Neural progenitor cell (in vitro differentiated cells): Measurements from ENCODE around the gene PYGB. TPM values are rescaled to one million over a fixed set of nuclear protein-coding genes. Genes with fewer than 3 reads are reported as not detected.

Experiments
- DNase-seq: peaks from one replicate; pipeline ENCODE4 v3.0.0-alpha.2; 2016; ENCODE audit warnings: low spot score
- H2AFZ ChIP-seq: fragments of 200-600 bp; sonication (generic); replicated peaks from 2 replicates; pipeline ENCODE4 v1.6.1; 2016; ENCODE audit warnings: antibody characterized with exemption
- H3F3A ChIP-seq: fragments of 200-600 bp; sonication (generic); 2 replicates; pipeline ENCODE4 v1.6.1; 2016; ENCODE audit warnings: antibody characterized with exemption, low read depth
- H3K27ac ChIP-seq: fragments of 200-600 bp; sonication (generic); 2 replicates; pipeline ENCODE4 v1.5.1; 2016; ENCODE audit warnings: mild to moderate bottlenecking
- H3K27me3 ChIP-seq: fragments of 200-600 bp; sonication (generic); 2 replicates; pipeline ENCODE4 v1.6.1; 2016; ENCODE audit warnings: mild to moderate bottlenecking, moderate library complexity
- H3K36me3 ChIP-seq: fragments of 200-600 bp; sonication (generic); 2 replicates; pipeline ENCODE4 v1.5.1; 2016
- H3K4me1 ChIP-seq: fragments of 200-600 bp; sonication (generic); 2 replicates; pipeline ENCODE4 v1.6.1; 2016; ENCODE audit warnings: mixed run types
- H3K4me2 ChIP-seq: fragments of 200-600 bp; sonication (generic); 2 replicates; pipeline ENCODE4 v1.6.1; 2016
- H3K4me3 ChIP-seq: fragments of 200-600 bp; sonication (generic); 2 replicates; pipeline ENCODE4 v1.5.1; 2016
- H3K79me2 ChIP-seq: fragments of 200-600 bp; sonication (generic); 2 replicates; pipeline ENCODE4 v1.6.1; 2016; ENCODE audit warnings: low read depth
- H3K9ac ChIP-seq: fragments of 200-600 bp; sonication (generic); 2 replicates; pipeline ENCODE4 v1.6.1; 2016
- H3K9me3 ChIP-seq: fragments of 200-600 bp; sonication (generic); 2 replicates; pipeline ENCODE4 v1.5.1; 2016; ENCODE audit warnings: low read depth
- H4K20me1 ChIP-seq: fragments of 200-600 bp; sonication (generic); 2 replicates; pipeline ENCODE4 v1.6.1; 2016; ENCODE audit warnings: low read depth
- H3K27ac Mint-ChIP-seq: 3 replicates; pipeline ENCODE4 v1.8.0; 2021; ENCODE audit warnings: mixed read lengths
- H3K27me3 Mint-ChIP-seq: 2 replicates; pipeline ENCODE4 v1.8.0; 2022; ENCODE audit warnings: low read depth, mild to moderate bottlenecking, inconsistent platforms, moderate library complexity, mixed read lengths; ENCODE audit not compliant: insufficient read depth
- H3K36me3 Mint-ChIP-seq: 3 replicates; pipeline ENCODE4 v1.8.0; 2021; ENCODE audit warnings: mixed read lengths
- H3K4me1 Mint-ChIP-seq: 3 replicates; pipeline ENCODE4 v1.8.0; 2021; ENCODE audit warnings: mixed read lengths
- H3K4me3 Mint-ChIP-seq: 3 replicates; pipeline ENCODE4 v1.8.0; 2021; ENCODE audit warnings: mild to moderate bottlenecking, moderate library complexity, mixed read lengths
- H3K9me3 Mint-ChIP-seq: 3 replicates; pipeline ENCODE4 v1.8.0; 2020; ENCODE audit warnings: mixed read lengths
- CTCF ChIP-seq: fragments of 200-600 bp; sonication (generic); IDR thresholded peaks from 2 replicates; pipeline ENCODE4 v1.5.1; 2017; ENCODE audit warnings: antibody characterized with exemption, mild to moderate bottlenecking
- EZH2 ChIP-seq: fragments of 200-600 bp; sonication (generic); IDR thresholded peaks from 2 replicates; pipeline ENCODE4 v1.6.1; 2017; ENCODE audit warnings: antibody characterized with exemption, mild to moderate bottlenecking, moderate library complexity
- EZH2phosphoT487 ChIP-seq: fragments of 200-600 bp; sonication (generic); IDR thresholded peaks from 2 replicates; pipeline ENCODE4 v1.6.1; 2017; ENCODE audit warnings: antibody characterized with exemption
- total RNA-seq: library from RNA; depleted of rRNA; stranded (reverse); fragments of >200 nt; gene quantifications from 2 replicates; pipeline ENCODE4 v1.2.3, GENCODE V29; 2015; ENCODE audit warnings: low replicate concordance

The PYGB gene
- total RNA-seq, 1 donor from 2014 or later: 40.9 TPM

GRCh38 chr20:25253606-25254275, 5.9 kb downstream of the PYGB start:
- peaks cover 28% of the 10 kb centered on the region for H3F3A ChIP-seq
- no peaks in the 10 kb centered on the region for H3K27me3 ChIP-seq
- no peaks in the 10 kb centered on the region for H3K9me3 ChIP-seq
- H2AFZ ChIP-seq: no peak overlapping the region
- H3K27ac ChIP-seq: no peak overlapping the region
- H4K20me1 ChIP-seq: peaks cover 67% of the 10 kb centered on the region
- no peak for TF ChIP-seq EZH2phosphoT487
- TF ChIP-seq EZH2: no peak
- TF ChIP-seq CTCF: no peak
- H3K79me2 ChIP-seq: peaks cover 99% of the 10 kb centered on the region
- peaks cover 60% of the 10 kb centered on the region for H3K4me1 ChIP-seq
- H3K4me1 Mint-ChIP-seq: peaks cover 46% of the 10 kb centered on the region
- no peak overlapping the region for H3K4me3 Mint-ChIP-seq
- DNase-seq: no peak
- peaks cover 20% of the 10 kb centered on the region for H3K36me3 Mint-ChIP-seq
- H3K27ac Mint-ChIP-seq: no peak overlapping the region
- H3K9ac ChIP-seq: no peak overlapping the region
- no peaks in the 10 kb centered on the region for H3K36me3 ChIP-seq
- peaks cover 2% of the 10 kb centered on the region for H3K27me3 Mint-ChIP-seq
- peaks cover under 1% of the 10 kb centered on the region for H3K9me3 Mint-ChIP-seq
- no peak overlapping the region for H3K4me3 ChIP-seq
- H3K4me2 ChIP-seq: peak overlapping the region; percentile 50

DNA sequence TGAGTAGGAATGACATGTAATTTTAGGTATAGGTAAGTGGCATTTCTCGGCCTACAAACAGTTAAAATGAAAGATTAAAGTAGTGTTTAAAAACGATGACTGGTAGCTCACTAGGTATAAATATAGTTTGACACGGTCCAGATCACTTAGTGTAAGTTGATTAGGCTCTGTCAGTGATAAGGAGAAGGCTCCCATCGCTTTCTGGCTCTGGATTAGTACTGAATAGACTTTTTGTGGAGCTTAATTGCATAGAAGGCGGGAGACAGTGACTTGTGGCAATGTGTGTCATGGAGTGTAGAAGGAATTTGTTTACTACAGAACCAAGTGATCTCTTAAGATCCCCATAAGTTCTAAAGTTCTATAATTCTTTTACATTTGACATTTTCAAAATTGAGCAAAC, 6.7 kb downstream of the PYGB start:
- DNase-seq: peak; percentile 43
- no peak overlapping the region for H2AFZ ChIP-seq
- no peak overlapping the region for H3K4me3 Mint-ChIP-seq
- H3K27me3 ChIP-seq: no peaks in the 10 kb centered on the region
- peaks cover 37% of the 10 kb centered on the region for H3K4me1 Mint-ChIP-seq
- H3K4me1 ChIP-seq: peaks cover 53% of the 10 kb centered on the region
- H3K27ac ChIP-seq: peak overlapping the region; percentile 39
- H3F3A ChIP-seq: peaks cover 20% of the 10 kb centered on the region
- no peak overlapping the region for H3K9ac ChIP-seq
- no peak overlapping the region for H3K27ac Mint-ChIP-seq
- H3K9me3 ChIP-seq: no peaks in the 10 kb centered on the region
- peak overlapping the region; percentile 50 for H3K4me2 ChIP-seq
- TF ChIP-seq EZH2 (no peak), CTCF (no peak), EZH2phosphoT487 (no peak)
- peaks cover 7% of the 10 kb centered on the region for H3K9me3 Mint-ChIP-seq
- no peak overlapping the region for H3K4me3 ChIP-seq
- peaks cover 60% of the 10 kb centered on the region for H4K20me1 ChIP-seq
- peaks cover 2% of the 10 kb centered on the region for H3K27me3 Mint-ChIP-seq
- peaks cover 28% of the 10 kb centered on the region for H3K36me3 Mint-ChIP-seq
- no peaks in the 10 kb centered on the region for H3K36me3 ChIP-seq
- peaks cover 94% of the 10 kb centered on the region for H3K79me2 ChIP-seq

DNA sequence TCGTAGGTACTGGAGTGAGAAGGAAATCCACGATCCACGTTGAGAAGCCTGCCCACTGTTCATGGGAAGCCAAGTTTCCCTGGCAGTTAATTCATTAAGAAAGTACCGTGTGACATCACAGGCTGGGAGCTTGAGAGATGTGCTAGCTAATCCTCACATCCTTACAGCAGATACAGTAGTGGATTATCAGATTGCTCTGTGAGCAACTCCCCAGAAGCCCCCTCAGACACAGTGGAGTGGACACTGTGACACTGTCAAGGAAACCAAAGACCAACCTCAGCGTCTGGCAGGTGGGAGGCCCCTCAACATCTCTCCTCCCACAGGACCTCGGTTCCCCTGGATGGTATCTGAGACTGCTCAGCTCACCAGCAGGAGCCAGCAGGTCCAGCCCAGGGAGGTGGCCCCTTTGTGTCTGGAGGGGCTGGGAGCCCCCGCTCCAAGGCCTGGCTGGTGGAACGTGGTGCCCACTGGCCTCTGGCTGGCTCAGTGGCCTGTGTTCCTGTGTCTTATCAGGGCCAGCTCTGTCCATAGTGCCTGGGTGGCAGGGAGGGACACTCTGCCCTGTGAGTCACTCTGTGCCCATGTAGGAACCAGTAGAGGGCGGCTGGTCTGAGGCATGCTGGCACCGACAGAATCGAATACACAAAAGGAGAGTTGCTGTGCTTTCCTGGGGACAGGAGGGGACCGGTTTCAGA, 7.2 kb downstream of the PYGB start:
- H3K4me2 ChIP-seq: peak overlapping the region; percentile 50
- peaks cover 13% of the 10 kb centered on the region for H3K9me3 Mint-ChIP-seq
- H3K27ac Mint-ChIP-seq: no peak overlapping the region
- H3K4me3 ChIP-seq: no peak overlapping the region
- no peak overlapping the region for H3K9ac ChIP-seq
- peaks cover 2% of the 10 kb centered on the region for H3K36me3 ChIP-seq
- peaks cover 59% of the 10 kb centered on the region for H4K20me1 ChIP-seq
- no peaks in the 10 kb centered on the region for H3K9me3 ChIP-seq
- TF ChIP-seq CTCF (no peak), EZH2phosphoT487 (no peak), EZH2 (no peak)
- H2AFZ ChIP-seq: no peak overlapping the region
- peaks cover 35% of the 10 kb centered on the region for H3K4me1 Mint-ChIP-seq
- H3K4me3 Mint-ChIP-seq: no peak overlapping the region
- H3K27ac ChIP-seq: peak overlapping the region; percentile 39
- peaks cover 20% of the 10 kb centered on the region for H3F3A ChIP-seq
- H3K4me1 ChIP-seq: peaks cover 50% of the 10 kb centered on the region
- peaks cover 88% of the 10 kb centered on the region for H3K79me2 ChIP-seq
- H3K27me3 ChIP-seq: no peaks in the 10 kb centered on the region
- H3K36me3 Mint-ChIP-seq: peaks cover 34% of the 10 kb centered on the region
- DNase-seq: no peak
- H3K27me3 Mint-ChIP-seq: peaks cover 2% of the 10 kb centered on the region
